ENCODE measurements around the gene CLEC2A. TPM values are rescaled to one million over a fixed set of nuclear protein-coding genes. Genes with fewer than 3 reads are reported as not detected.

Gene CLEC2A
- total and polyA plus RNA-seq, 9 of the 15 experiments (the other 6 are each of a cell fraction or from before 2014, with no cell fraction given), result not detected

GRCh38 chr12:9971181-9971580 is 39.0 kb upstream of the CLEC2A start, which contains the start of gene CLEC12A (continued):
- TF ChIP-seq ZNF121 (CRISPR knock-in tag; conservative IDR thresholded peaks at IDR 0.05) (no peak), ESRRB (CRISPR knock-in tag; IDR thresholded peaks at IDR 0.05; ENCODE audit: borderline replicate concordance) (no peak)

GRCh38 chr12:9969673-9970072 is 37.5 kb upstream of the CLEC2A start:
- CTCF ChIA-PET (ENCODE audit: low intra/inter-chr PET ratio), result no interaction called here
- ATAC-seq (no peak), DNase-seq (ENCODE audit: extremely low read depth in 1 of 4, low spot score in 3 of 4) (no peak), FAIRE-seq (no peak)
- H3K4me2 ChIP-seq (ENCODE audit: insufficient read depth, low read length), result no peak overlapping the region
- no peaks in the 10 kb centered on the region for H3K27me3 ChIP-seq (ENCODE audit: control insufficient read depth in 2 of 2, insufficient read depth in 2 of 2, low read length in 2 of 2)
- no peaks in the 10 kb centered on the region for H4K20me1 ChIP-seq (replicated peaks; ENCODE audit: control insufficient read depth, insufficient read depth, low read length)
- H2AFZ ChIP-seq (ENCODE audit: low read depth, low read length), result no peak overlapping the region
- H3K79me2 ChIP-seq (ENCODE audit: control insufficient read depth, insufficient read depth, low read length), result no peaks in the 10 kb centered on the region
- POLR2A ChIA-PET, result no interaction called here
- H3K27ac ChIP-seq (ENCODE audit: extremely low read depth, low read depth, low read length), result no peak overlapping the region
- in situ Hi-C loops (cut with MboI) (no loop called here), intact Hi-C loops (cut with micrococcal nuclease) (no loop called here)
- no peaks in the 10 kb centered on the region for H3K9me3 ChIP-seq (replicated peaks; ENCODE audit: control insufficient read depth, insufficient read depth, low read depth, low read length)
- no peak overlapping the region for H3K4me3 ChIP-seq
- BruUV-seq (replicated peaks), result no TSS peak
- no peaks in the 10 kb centered on the region for H3K4me1 ChIP-seq (replicated peaks in 1 of 2; ENCODE audit: control insufficient read depth in 2 of 2, insufficient read depth in 2 of 2, low read length in 2 of 2)
- H3K36me3 ChIP-seq (ENCODE audit: control insufficient read depth, insufficient read depth, low read length), result no peaks in the 10 kb centered on the region
- H3K9ac ChIP-seq (ENCODE audit: insufficient read depth in 1 of 2, low read depth in 2 of 2, low read length in 2 of 2), result no peak overlapping the region
- H3K9me1 ChIP-seq (ENCODE audit: control insufficient read depth, insufficient read depth, low read length), result no peaks in the 10 kb centered on the region
- 20% methylated on average over 2 of the region's 2 CpGs for WGBS (ENCODE audit: insufficient coverage, low coverage, missing lambda C conversion rate)
- no peak for TF ChIP-seq NR0B1 (IDR thresholded peaks at IDR 0.05; ENCODE audit: partially characterized antibody)
- TF ChIP-seq RBM25 (IDR thresholded peaks at IDR 0.05; ENCODE audit: low read depth, low read length, severe bottlenecking), result no peak
- no peak for TF ChIP-seq ZNF133 (CRISPR knock-in tag; IDR thresholded peaks at IDR 0.05)
- no peak for TF ChIP-seq LARP7 (IDR thresholded peaks at IDR 0.05)
- no peak for TF ChIP-seq MGA (IDR thresholded peaks at IDR 0.05)
- no peak for TF ChIP-seq DDX20 (tag; IDR thresholded peaks at IDR 0.05; ENCODE audit: low read depth)
- TF ChIP-seq ZNF140 (CRISPR knock-in tag; IDR thresholded peaks at IDR 0.05), result no peak
- no peak for TF ChIP-seq PHF20 (IDR thresholded peaks at IDR 0.05; ENCODE audit: partially characterized antibody)
